B cell (primary cell): ENCODE data around the gene MAML2. TPM values are rescaled to one million over a fixed set of nuclear protein-coding genes. Genes with fewer than 3 reads are reported as not detected.

ENCODE experiments used
- ATAC-seq: fragments of 200-7000 bp; cut with Tn5 transposase; one replicate; pipeline ENCODE4 v1.10.0; 2021; ENCODE audit warnings: low read depth, mild to moderate bottlenecking, moderate number of reproducible peaks, moderate library complexity
- CTCF ChIA-PET: fragments of 350-600 bp; sonication (Branson Sonifier 250); formaldehyde crosslinking; loops from one replicate; lab custom pipeline; 2021; ENCODE audit warnings: antibody characterized with exemption, inconsistent platforms; lab: Charles Lee
- POLR2A ChIA-PET: fragments of 350-600 bp; sonication (Branson Sonifier 250); formaldehyde crosslinking; loops from one replicate; lab custom pipeline; 2021; ENCODE audit warnings: antibody characterized with exemption; lab: Charles Lee
- DNase-seq: peaks from one replicate; pipeline ENCODE4 v3.0.0; 2013
- H2AFZ ChIP-seq: 2 replicates; pipeline ENCODE4 v1.6.1; 2012; ENCODE audit warnings: mild to moderate bottlenecking, low read depth, low read length; ENCODE audit not compliant: insufficient read depth, poor library complexity, severe bottlenecking
- H3K27ac ChIP-seq, 2 donors: 1 replicate in 1 of 2; 2 replicates in 1 of 2; pipeline ENCODE4 v1.5.1; 2012 to 2013; ENCODE audit warnings: low read length in 2 of 2, mild to moderate bottlenecking in 2 of 2, moderate library complexity in 1 of 2
- H3K27me3 ChIP-seq, 4 experiments: fragments of 200-600 bp in 1 of 4; sonication (generic) in 1 of 4; replicated peaks in 1 of 4; 1 replicate in 2 of 4; 2 replicates in 2 of 4; pipeline versions ENCODE4 v1.6.1 to v1.7.0; 2013 to 2016; ENCODE audit warnings: low read length in 3 of 4, mild to moderate bottlenecking in 2 of 4, mixed read lengths in 1 of 4, moderate library complexity in 1 of 4; ENCODE audit not compliant: insufficient read depth in 4 of 4, control insufficient read depth in 3 of 4; ENCODE audit errors: control extremely low read depth in 1 of 4
- H3K36me3 ChIP-seq, 2 experiments: replicated peaks in 1 of 2; 1 replicate in 1 of 2; 2 replicates in 1 of 2; pipeline versions ENCODE4 v1.6.1 to v1.7.1; 2013; ENCODE audit warnings: low read length in 1 of 2; ENCODE audit not compliant: insufficient read depth in 2 of 2, control insufficient read depth in 1 of 2; ENCODE audit errors: control extremely low read depth in 1 of 2, extremely low read depth in 1 of 2
- H3K4me1 ChIP-seq, 2 donors: fragments of 200-600 bp in 1 of 2; sonication (generic) in 1 of 2; 1 replicate in 1 of 2; 2 replicates in 1 of 2; pipeline versions ENCODE4 v1.5.1 to v1.6.1; 2013 to 2017; ENCODE audit warnings: low read length in 2 of 2; ENCODE audit not compliant: control insufficient read depth in 2 of 2, insufficient read depth in 2 of 2
- H3K4me2 ChIP-seq: replicated peaks from 2 replicates; pipeline ENCODE3; 2012; ENCODE audit warnings: mild to moderate bottlenecking, low read depth, low read length; ENCODE audit not compliant: poor library complexity, severe bottlenecking
- H3K4me3 ChIP-seq, 5 experiments: fragments of 200-600 bp in 1 of 5; sonication (generic) in 1 of 5; 1 replicate in 3 of 5; 2 replicates in 2 of 5; pipeline versions ENCODE4 v1.5.1 to v1.7.0; 2011 to 2016; ENCODE audit warnings: low read length in 4 of 5, mild to moderate bottlenecking in 4 of 5, low read depth in 2 of 5, control low read depth in 1 of 5, moderate library complexity in 1 of 5; ENCODE audit not compliant: insufficient read depth in 1 of 5; ENCODE audit errors: control extremely low read depth in 1 of 5, extremely low read depth in 1 of 5
- H3K79me2 ChIP-seq: fragments of 200-600 bp; sonication (generic); one replicate; pipeline ENCODE4 v1.6.0; 2016; ENCODE audit warnings: low read length; ENCODE audit not compliant: control insufficient read depth, insufficient read depth
- H3K9ac ChIP-seq: fragments of 200-600 bp; sonication (generic); 2 replicates; pipeline ENCODE4 v1.6.1; 2017; ENCODE audit warnings: mild to moderate bottlenecking, low read length, moderate library complexity
- H3K9me3 ChIP-seq, 3 donors: one replicate each; pipeline versions ENCODE4 v1.6.1 to v1.7.1; 2013; ENCODE audit warnings: low read length in 2 of 3; ENCODE audit not compliant: control insufficient read depth in 2 of 3, insufficient read depth in 1 of 3; ENCODE audit errors: control extremely low read depth in 1 of 3
- H4K20me1 ChIP-seq: 2 replicates; pipeline ENCODE4 v1.6.0; 2012; ENCODE audit warnings: mild to moderate bottlenecking, low read length; ENCODE audit not compliant: insufficient read depth, control insufficient read depth, poor library complexity, severe bottlenecking
- H3K27ac Mint-ChIP-seq: one replicate; pipeline ENCODE4 v1.8.0; 2021; ENCODE audit warnings: mixed read lengths
- H3K27me3 Mint-ChIP-seq: one replicate; pipeline ENCODE4 v1.8.0; 2021; ENCODE audit warnings: mixed read lengths
- H3K4me1 Mint-ChIP-seq: one replicate; pipeline ENCODE4 v1.8.0; 2021; ENCODE audit warnings: mixed read lengths
- H3K4me3 Mint-ChIP-seq: one replicate; pipeline ENCODE4 v1.8.0; 2021; ENCODE audit warnings: mixed read lengths
- H3K9me3 Mint-ChIP-seq: one replicate; pipeline ENCODE4 v1.8.0; 2022; ENCODE audit warnings: mixed read lengths; ENCODE audit not compliant: insufficient read depth
- EZH2 ChIP-seq: IDR thresholded peaks from 2 replicates; pipeline ENCODE4 v1.6.1; 2012; ENCODE audit warnings: borderline replicate concordance, low read depth, mild to moderate bottlenecking, moderate library complexity, low read length; ENCODE audit not compliant: insufficient read depth, poor library complexity, severe bottlenecking
- WGBS: methylation state at CpG from one replicate; pipeline ENCODE4 v1.1.5; 2013; ENCODE audit warnings: missing lambda C conversion rate; ENCODE audit not compliant: insufficient coverage; 5-methylcytosine and 5-hydroxymethylcytosine counted together
- intact Hi-C: fragments of 100-400 bp; cut with micrococcal nuclease; formaldehyde crosslinking; loops from one replicate; pipeline ENCODE4 v1.10.0; 2022
- polyA plus RNA-seq: library from polyadenylated mRNA; depleted of rRNA; stranded (reverse); fragments of >200 nt; gene quantifications from 2 replicates; pipeline ENCODE4 v1.2.3, GENCODE V29; 2012
- total RNA-seq, 2 donors: library from RNA; stranded (reverse); fragments of 120-200 nt in 1 of 2; gene quantifications; 1 replicate in 1 of 2; 2 replicates in 1 of 2; pipeline versions ENCODE4 v1.2.3 to v1.2.4, GENCODE V29; 2013 to 2022
- TF ChIP-seq, protein P1 (sequence below): fragments of 200-600 bp; IDR thresholded peaks from one replicate; pipeline ENCODE4 v1.8.0; 2022; ENCODE audit warnings: antibody characterized with exemption, mild to moderate bottlenecking

MAML2 gene
- total and polyA plus RNA-seq, 2 donors (not counting 1 experiment from before 2014, with no cell fraction given): 10.7 to 26.4 TPM

DNA sequence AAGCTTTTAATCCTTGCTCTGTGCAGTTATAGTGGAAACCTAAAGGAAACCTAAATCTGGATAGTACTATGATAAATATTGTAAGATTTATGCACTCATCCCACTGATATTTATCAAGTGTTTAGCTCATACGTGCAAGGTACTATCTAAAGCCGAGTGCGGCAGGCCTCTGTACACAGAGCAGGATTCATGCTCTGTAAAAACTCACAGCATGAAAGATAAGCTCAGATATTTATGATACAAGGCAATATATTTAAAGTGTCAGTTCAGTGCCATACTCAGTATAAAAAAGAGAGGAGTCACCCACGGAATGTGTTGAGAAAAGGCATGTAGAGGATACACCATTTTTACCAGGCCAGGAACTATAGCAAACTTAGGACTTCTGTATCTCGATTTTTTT, 66.2 kb downstream of the MAML2 start:
- Histone ChIP-seq H4K20me1 (no peaks in the 10 kb centered on the region), H2AFZ (no peak overlapping the region), H3K4me2 (no peak overlapping the region), H3K4me3 (no peak overlapping the region), H3K36me3 (peaks cover 0 to 2% of the 10 kb centered on the region in 2 experiments), H3K4me1 (peaks cover 9 to 17% of the 10 kb centered on the region in 2 donors), H3K27me3 (no peaks in the 10 kb centered on the region), H3K9me3 (no peaks in the 10 kb centered on the region), H3K27ac (no peak overlapping the region), H3K9ac (no peak overlapping the region), H3K79me2 (peaks cover 52% of the 10 kb centered on the region)
- no peak for DNase-seq
- Mint-ChIP-seq H3K4me3 (no peak overlapping the region), H3K27ac (no peak overlapping the region), H3K27me3 (no peaks in the 10 kb centered on the region), H3K9me3 (no peaks in the 10 kb centered on the region), H3K4me1 (peaks cover 39% of the 10 kb centered on the region)
- ChIA-PET CTCF (interaction anchor here (0.7 to 2.4 kb wide), 3 partner anchors 61 to 117 kb away, joined by 3 to 20 read pairs (median 4); partner anchors contain the start of gene MAML2), POLR2A (interaction anchor here (0.6 kb wide), 1 partner anchor 27 kb away, joined by 4 read pairs; no protein-coding TSS in a partner anchor)
- no peak for TF ChIP-seq EZH2
- TF ChIP-seq, protein P1, sequence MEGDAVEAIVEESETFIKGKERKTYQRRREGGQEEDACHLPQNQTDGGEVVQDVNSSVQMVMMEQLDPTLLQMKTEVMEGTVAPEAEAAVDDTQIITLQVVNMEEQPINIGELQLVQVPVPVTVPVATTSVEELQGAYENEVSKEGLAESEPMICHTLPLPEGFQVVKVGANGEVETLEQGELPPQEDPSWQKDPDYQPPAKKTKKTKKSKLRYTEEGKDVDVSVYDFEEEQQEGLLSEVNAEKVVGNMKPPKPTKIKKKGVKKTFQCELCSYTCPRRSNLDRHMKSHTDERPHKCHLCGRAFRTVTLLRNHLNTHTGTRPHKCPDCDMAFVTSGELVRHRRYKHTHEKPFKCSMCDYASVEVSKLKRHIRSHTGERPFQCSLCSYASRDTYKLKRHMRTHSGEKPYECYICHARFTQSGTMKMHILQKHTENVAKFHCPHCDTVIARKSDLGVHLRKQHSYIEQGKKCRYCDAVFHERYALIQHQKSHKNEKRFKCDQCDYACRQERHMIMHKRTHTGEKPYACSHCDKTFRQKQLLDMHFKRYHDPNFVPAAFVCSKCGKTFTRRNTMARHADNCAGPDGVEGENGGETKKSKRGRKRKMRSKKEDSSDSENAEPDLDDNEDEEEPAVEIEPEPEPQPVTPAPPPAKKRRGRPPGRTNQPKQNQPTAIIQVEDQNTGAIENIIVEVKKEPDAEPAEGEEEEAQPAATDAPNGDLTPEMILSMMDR: no peak
- intact Hi-C loops: no loop called here
- whole genome bisulfite sequencing: no CpG with 5 or more reads among the region's 5 CpGs
- no peak for ATAC-seq

DNA sequence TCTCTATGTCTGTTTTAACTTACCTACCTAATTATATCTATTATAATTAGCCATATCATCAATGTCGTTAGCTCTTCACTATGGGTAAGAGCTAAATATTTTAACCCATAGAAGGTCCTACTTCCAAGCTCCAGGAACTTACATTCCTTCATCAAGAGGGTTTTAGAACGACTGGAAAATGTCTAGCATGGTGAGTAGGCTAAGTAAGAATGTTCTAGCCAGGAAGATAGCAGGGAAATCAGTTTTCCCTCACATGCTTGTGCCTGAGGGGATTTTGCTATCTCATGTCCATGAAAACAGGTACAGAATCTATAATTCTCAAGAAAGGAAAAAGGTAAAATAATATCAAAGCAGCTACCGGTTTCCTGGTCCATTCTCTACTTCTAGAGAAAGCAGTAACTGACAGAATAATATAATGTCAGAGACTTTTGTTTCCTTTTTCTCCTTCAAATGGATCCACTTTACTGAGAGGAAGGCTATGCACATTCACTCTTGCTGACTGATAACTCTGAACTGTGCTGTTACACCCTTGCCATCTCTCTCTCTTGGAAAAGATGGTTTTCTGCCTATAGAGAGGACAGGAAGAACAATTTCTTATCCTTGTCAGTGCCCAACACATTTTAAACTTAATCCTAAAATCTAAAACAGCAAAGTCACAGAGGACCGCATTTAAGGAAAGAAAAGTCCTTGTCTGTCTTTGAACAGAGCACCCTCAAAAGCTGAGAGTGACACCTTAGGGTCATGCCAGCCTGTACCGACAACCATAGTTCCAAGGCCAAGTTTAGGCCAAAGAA, 67.0 kb downstream of the MAML2 start:
- intact Hi-C loops: no loop called here

More for the DNA sequence above, 67.0 kb downstream of the MAML2 start:
- no peaks in the 10 kb centered on the region for H4K20me1 ChIP-seq
- H3K27ac Mint-ChIP-seq: no peak overlapping the region
- H3K27me3 Mint-ChIP-seq: no peaks in the 10 kb centered on the region
- no peak overlapping the region for H2AFZ ChIP-seq
- no peaks in the 10 kb centered on the region for H3K27me3 ChIP-seq
- no peak for TF ChIP-seq EZH2
- TF ChIP-seq, protein P1: no peak
- no peak overlapping the region for H3K4me3 Mint-ChIP-seq
- WGBS: 100% methylated on average over 2 of the region's 5 CpGs
- H3K9me3 ChIP-seq: no peaks in the 10 kb centered on the region
- peaks cover 45% of the 10 kb centered on the region for H3K79me2 ChIP-seq
- no peak overlapping the region for H3K9ac ChIP-seq
- H3K4me1 ChIP-seq: peaks cover 9 to 17% of the 10 kb centered on the region in 2 donors
- no peak overlapping the region for H3K4me2 ChIP-seq
- peaks cover 0 to 2% of the 10 kb centered on the region in 2 experiments for H3K36me3 ChIP-seq
- H3K4me3 ChIP-seq: no peak overlapping the region
- no peak overlapping the region for H3K27ac ChIP-seq
- POLR2A ChIA-PET: interaction anchor here (0.6 kb wide), 1 partner anchor 28 kb away, joined by 4 read pairs; no protein-coding TSS in a partner anchor
- DNase-seq (no peak), ATAC-seq (no peak)
- CTCF ChIA-PET: interaction anchor here (0.7 to 2.4 kb wide), 4 partner anchors 33 to 118 kb away, joined by 3 to 20 read pairs (median 4); partner anchors contain the start of gene MAML2
- H3K4me1 Mint-ChIP-seq: peaks cover 40% of the 10 kb centered on the region
- no peaks in the 10 kb centered on the region for H3K9me3 Mint-ChIP-seq
